ENCODE data around the gene PRKCE. TPM values are rescaled to one million over a fixed set of nuclear protein-coding genes. Genes with fewer than 3 reads are reported as not detected.
A peak's percentile ranks its signal among the peaks of the same experiment; 100 is the strongest.
"Not testable (repeated sequence)": the region's sequence is repeated elsewhere in the genome, so short reads cannot be mapped to it uniquely, and the experiment has no call there.

The PRKCE gene
- total RNA-seq, 1 donor from 2014 or later: 19.3 TPM

DNA sequence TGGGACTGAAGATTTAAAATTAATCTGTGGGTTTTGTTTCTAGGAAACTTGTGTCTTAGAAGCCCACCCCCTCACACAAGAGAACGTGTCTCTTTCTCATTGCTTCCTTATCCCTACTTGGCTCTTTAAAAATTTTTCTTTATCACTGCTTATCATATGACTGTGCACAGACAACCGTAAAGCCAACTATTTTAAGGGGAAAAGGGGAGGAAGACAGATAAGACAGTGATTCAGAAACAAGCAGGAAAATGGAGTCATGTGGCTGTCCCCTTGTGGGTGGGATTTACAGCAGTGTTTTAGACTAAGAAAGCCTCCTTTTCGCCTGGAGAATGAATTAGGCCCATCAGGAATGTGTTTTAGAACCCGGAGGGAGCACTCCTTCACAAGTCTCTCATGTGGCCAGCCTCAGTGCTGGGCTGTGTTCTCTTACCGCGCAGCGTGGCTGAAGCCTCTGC lies 17.6 kb downstream of the PRKCE start:
- no peak for DNase-seq

DNA sequence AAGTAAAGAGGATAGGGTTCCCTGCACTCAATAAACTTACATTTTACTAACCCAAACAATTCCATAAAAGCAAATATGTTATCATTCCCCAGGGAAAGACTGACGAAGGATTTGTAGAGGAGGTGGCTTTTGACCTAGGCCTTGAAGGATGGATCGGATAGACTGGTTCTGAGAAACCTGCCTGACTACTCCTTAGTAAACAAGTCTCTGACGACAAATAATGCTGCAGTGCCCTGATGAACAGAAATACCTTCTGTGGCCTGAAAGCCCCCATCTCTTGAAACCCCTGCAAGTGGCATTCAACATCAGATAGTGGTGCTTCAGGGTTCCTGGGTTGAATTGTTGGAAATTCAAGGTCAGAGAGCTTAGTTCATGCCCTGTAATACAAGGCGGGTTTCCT lies 19.2 kb downstream of the PRKCE start:
- DNase-seq: no peak

GRCh38 chr2:45672138-45672537 lies 20.7 kb downstream of the PRKCE start:
- DNase-seq: no peak

DNA sequence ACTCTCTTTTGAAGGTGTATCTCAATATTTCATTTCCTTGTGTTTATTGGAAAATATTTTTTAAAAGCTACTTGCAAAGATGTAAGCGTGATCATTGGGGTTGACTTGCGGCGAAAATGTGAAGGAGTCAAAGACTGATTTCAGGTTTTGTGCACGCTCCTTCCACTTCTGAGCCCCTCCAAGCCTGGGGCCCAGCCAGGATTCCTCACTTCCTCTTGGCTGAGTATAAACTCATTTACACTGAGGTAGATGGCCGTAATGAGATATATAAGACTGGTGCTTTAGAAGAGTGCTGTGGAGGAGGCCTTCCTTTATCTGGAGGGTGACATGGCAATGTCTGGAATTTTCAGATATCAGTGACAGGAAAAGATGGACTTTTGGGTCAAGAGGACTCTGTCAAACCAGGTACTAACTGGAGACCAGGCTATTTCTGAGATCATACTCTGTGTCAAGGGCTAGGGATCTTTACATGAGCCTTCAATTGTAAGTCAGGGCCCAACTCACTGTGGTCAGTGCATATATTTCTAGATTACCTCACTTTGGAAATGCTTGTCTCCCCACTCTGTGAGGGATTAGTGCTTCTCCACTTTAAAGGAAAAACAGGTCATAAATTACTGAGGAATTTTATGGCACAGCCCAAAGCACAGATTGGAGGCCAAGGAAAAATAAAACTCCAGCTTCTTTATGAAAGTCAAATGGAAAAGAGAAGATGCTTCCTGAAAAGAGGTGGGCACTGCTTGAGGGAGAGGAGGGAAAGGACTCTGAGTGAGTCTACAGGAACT lies 22.8 kb downstream of the PRKCE start:
- DNase-seq: no peak

- DNase-seq: peak; percentile 23
These were observed 23.9 kb downstream of the PRKCE start for GRCh38 chr2:45675263-45675812.

DNA sequence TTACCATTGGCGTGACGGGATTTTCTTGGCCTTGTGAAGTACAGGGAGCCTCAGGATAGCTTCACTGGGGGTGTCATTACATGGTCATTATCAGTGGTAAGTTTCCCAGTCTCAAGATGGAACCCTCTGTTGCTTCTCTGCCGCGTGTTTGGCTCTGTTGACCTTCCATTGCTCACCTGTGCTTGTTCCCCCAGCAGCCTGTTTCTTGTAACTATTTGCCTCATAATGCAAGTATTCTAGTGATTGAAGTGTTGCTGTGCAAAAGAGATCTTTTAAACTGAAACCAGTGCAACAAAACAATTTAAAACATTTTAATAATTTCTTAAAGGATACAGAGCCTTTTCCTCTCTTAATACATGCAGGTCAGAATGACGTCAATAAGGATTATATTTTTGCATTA lies 24.6 kb downstream of the PRKCE start:
- no peak for DNase-seq

DNA sequence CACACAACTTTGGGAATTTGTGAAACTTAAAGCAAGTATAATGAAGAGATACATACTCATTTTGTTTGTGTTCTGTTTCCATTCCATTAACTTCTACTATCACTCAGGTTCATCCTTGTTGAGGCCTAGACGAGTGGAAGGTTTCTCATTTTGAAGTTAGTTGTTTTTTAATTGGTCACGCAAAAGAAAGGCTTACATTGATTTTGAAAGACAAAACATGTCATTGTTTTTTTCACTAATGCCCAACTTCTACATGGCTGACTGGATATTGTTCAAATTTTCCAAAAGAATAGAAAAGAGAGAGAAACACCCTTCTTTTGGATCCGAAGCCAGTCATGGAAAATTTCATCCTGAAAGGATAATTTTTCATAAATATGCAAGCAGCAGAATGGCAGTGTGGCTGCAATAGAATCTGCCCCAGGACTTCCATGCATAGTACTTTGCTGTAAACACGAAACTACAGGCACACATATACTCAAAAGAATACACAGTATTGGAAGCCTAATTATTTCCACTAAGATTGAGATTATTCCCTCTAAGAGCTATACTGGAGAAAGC lies 27.4 kb downstream of the PRKCE start:
- no peak for DNase-seq

GRCh38 chr2:45680351-45680967 lies 29.0 kb downstream of the PRKCE start:
- DNase-seq: no peak

DNA sequence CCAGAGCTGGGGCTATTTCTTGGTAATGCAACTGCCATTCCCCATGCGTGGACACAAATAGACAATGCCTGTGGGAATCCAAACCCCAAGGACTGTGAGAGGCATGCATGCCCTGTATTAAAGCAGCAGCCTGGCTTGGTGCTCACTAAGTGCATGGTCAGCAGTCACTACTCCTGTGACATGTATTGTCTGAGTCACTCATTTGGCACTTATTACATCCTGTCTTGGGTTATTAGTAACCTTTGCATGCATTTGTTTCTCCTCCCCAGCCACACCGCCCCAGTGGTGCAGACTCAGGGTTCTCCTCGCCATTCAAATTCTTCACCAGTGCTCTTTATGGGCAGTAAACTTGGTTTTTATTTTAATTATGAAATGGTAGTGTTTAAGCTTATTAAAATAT lies 30.2 kb downstream of the PRKCE start:
- peak; percentile 11 for DNase-seq

DNA sequence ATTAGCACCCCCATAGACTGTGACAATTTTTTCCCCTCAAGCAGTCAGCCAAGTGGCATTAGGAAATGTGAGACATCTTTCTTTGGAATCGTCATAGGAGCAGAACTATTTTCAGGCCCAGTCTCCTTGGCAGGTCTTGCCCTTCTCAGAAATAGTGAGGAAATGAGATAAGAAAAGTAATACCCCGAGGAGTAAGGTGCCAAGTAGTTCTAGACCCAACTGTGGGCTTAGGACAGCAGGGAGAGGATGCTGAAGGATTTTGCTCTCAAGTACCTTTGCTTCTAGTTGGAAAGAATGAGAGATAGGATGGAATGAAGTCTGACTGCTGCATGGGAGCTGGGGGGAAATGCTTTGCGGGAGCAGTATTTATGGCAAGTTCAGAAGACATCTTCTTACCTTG lies 31.8 kb downstream of the PRKCE start:
- DNase-seq: no peak

- no peak for DNase-seq
These were observed 33.3 kb downstream of the PRKCE start for GRCh38 chr2:45684756-45685155.

DNA sequence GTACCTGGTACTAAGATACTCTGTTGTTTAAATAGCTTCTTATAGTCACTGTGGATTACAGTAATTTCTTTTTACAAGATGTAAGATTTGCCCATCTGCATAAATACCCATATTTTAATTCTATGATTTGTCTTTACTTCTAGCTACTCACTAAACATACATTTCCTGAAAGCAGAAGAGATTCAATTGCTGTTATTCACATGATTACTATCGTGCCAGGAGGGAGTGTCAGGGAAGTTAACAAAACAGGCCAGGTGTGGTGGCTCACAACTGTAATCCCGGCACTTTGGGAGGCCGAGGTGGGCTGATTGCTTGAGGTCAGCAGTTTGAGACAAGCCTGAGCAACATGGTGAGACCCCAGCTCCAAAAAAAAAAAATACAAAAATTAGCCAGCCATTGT lies 33.8 kb downstream of the PRKCE start:
- no peak for DNase-seq

- no peak for DNase-seq
These were observed 36.5 kb downstream of the PRKCE start for GRCh38 chr2:45687964-45688363.

- no peak for DNase-seq
These were observed 37.2 kb downstream of the PRKCE start for GRCh38 chr2:45688479-45689298.

DNA sequence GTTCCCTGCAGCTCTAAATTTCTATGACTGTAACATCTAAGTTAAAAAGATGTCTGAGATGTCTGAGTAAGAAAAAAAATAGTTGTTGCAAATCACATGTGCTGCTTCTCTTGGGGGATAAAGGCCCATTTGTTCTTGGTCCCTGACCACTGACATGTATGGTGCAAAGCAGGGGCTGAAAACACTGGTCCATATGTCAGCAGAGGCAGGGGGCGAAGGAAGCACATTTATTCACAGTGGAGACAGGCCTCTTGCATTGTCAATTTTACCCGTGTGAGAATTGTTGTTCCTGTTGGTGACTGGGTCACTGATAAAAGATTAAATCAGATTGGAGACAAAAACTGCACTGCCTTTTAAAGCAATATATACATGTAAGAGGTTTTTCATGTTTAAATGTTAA lies 38.8 kb downstream of the PRKCE start:
- DNase-seq: peak; percentile 19

GRCh38 chr2:45691171-45691999 lies 39.9 kb downstream of the PRKCE start:
- no peak for DNase-seq

- no peak for DNase-seq
These were observed 41.1 kb downstream of the PRKCE start for GRCh38 chr2:45692566-45692965.

DNA sequence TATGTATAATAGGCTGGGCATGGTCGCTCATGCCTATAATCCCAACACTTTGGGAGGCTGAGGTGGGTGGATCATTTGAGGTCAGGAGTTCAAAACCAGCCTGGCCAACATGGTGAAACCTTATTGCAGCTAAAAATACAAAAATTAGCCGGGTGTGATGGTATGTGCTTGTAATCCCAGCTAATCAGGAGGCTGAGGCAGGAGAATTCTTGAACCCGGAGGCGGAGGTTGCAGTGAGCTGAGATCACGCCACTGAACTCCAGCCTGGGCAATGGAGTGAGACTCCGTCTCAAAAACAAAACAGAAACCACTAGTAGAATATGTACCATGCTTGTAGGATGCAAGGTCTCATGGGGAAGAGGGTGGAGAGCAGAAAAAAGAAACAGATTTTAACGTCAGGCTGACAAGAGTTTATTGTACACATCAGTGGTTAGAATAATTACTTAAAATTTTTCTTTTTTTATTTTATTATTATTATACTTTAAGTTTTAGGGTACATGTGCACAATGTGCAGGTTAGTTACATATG lies 44.1 kb downstream of the PRKCE start:
- not testable (repeated sequence) for DNase-seq

- no peak for DNase-seq
These were observed 45.2 kb downstream of the PRKCE start for GRCh38 chr2:45696708-45697107.

DNA sequence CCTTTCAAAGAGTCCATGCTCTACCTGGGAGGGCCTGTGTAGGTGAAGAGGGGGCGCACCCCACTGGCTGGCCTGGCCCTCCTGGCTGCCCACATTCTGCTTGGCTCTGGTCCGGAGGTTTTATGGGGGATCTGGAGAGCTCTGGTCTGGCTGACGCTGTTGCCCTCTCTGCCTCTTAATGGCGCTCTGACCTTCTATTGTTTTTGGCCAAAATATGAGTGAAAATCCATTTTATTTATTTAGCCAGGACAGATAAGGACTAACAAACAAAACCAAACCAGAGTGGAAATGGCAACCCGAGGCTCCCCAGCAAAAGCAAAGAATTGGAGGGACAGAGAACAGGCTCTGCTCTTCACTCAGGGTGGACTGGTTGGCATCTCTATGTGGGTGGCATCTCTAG lies 45.7 kb downstream of the PRKCE start:
- no peak for DNase-seq

DNA sequence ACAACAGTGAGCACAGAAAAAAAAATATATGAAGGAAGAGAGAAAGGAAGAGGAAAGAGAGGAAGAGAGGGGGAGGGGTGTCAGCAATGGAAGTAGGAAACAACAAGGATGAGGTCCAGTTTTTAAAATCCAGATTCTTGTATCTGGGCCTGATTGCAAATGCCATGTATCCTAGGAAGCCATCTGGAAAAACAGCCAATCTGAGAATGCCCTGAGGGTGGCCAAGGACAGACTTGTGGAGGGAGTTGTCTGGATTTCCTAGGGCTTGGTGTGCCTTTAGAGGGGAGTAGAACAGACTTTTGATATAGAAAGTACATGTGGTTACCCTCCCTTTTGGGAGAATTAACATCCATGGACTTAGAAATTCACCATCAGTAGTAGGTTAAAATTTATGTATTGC lies 47.1 kb downstream of the PRKCE start:
- no peak for DNase-seq

Measured in skin of body (tissue), 2 donors.